Liver (tissue), 9 donors: ENCODE results near the gene RPAP2. TPM values are rescaled to one million over a fixed set of nuclear protein-coding genes. Genes with fewer than 3 reads are reported as not detected.

Experiments
- DNase-seq: peaks from one replicate; pipeline ENCODE4 v3.0.0-alpha.2; 2017; ENCODE audit warnings: low spot score
- H3K27ac ChIP-seq, 2 donors: one replicate each; pipeline ENCODE4 v1.7.0; 2013; ENCODE audit warnings: inconsistent platforms in 2 of 2, low read length in 2 of 2, control low read depth in 1 of 2, low read depth in 1 of 2, mild to moderate bottlenecking in 1 of 2
- H3K27me3 ChIP-seq, 4 donors: one replicate each; pipeline versions ENCODE4 v1.6.1 to v1.7.0; 2013; ENCODE audit warnings: low read length in 3 of 4, inconsistent platforms in 1 of 4, mild to moderate bottlenecking in 1 of 4, moderate library complexity in 1 of 4; ENCODE audit not compliant: control insufficient read depth in 4 of 4, insufficient read depth in 4 of 4
- H3K36me3 ChIP-seq, 4 donors: one replicate each; pipeline versions ENCODE4 v1.6.1 to v1.7.0; 2013; ENCODE audit warnings: low read length in 3 of 4, mild to moderate bottlenecking in 3 of 4, low read depth in 1 of 4, moderate library complexity in 1 of 4; ENCODE audit not compliant: control insufficient read depth in 4 of 4, insufficient read depth in 3 of 4
- H3K4me1 ChIP-seq, 4 donors: one replicate each; pipeline versions ENCODE4 v1.6.1 to v1.7.0; 2013; ENCODE audit warnings: low read length in 3 of 4, mild to moderate bottlenecking in 3 of 4, moderate library complexity in 1 of 4; ENCODE audit not compliant: control insufficient read depth in 4 of 4, insufficient read depth in 4 of 4
- H3K4me3 ChIP-seq, 3 donors: one replicate each; pipeline versions ENCODE4 v1.6.1 to v1.7.0; 2013; ENCODE audit warnings: low read length in 3 of 3, control low read depth in 1 of 3, low read depth in 1 of 3, mild to moderate bottlenecking in 1 of 3
- H3K9ac ChIP-seq, 2 donors: one replicate each; pipeline ENCODE4 v1.7.0; 2013; ENCODE audit warnings: low read length in 2 of 2, mild to moderate bottlenecking in 2 of 2, moderate library complexity in 2 of 2, control low read depth in 1 of 2, low read depth in 1 of 2
- H3K9me3 ChIP-seq, 4 donors: one replicate each; pipeline versions ENCODE4 v1.6.1 to v1.7.0; 2013; ENCODE audit warnings: low read length in 3 of 4; ENCODE audit not compliant: control insufficient read depth in 4 of 4
- CTCF ChIP-seq: fragments of 150-350 bp; IDR thresholded peaks from 2 replicates; pipeline ENCODE4 v1.5.1; 2017; ENCODE audit warnings: improper control_type of control experiment, low read depth, low read length; ENCODE audit not compliant: missing input control
- EGR1 ChIP-seq, 2 donors: IDR thresholded peaks; 2 replicates each; pipeline ENCODE4 v1.6.1; 2016 to 2018; ENCODE audit warnings: antibody characterized with exemption in 2 of 2, low read depth in 2 of 2
- FOXA1 ChIP-seq: IDR thresholded peaks from 2 replicates; pipeline ENCODE4 v1.6.1; 2016; ENCODE audit warnings: antibody characterized with exemption
- FOXA2 ChIP-seq: IDR thresholded peaks from 2 replicates; pipeline ENCODE4 v1.6.1; 2016; ENCODE audit warnings: antibody characterized with exemption
- GABPA ChIP-seq, 2 donors: IDR thresholded peaks in 1 of 2; conservative IDR thresholded peaks in 1 of 2; 2 replicates each; pipeline ENCODE4 v1.6.1; 2016; ENCODE audit warnings: antibody characterized with exemption in 2 of 2, mild to moderate bottlenecking in 1 of 2, moderate library complexity in 1 of 2
- HNF4A ChIP-seq, 2 donors: conservative IDR thresholded peaks; 2 replicates each; pipeline ENCODE4 v1.6.1; 2016; ENCODE audit warnings: antibody characterized with exemption in 2 of 2, mild to moderate bottlenecking in 2 of 2
- HNF4G ChIP-seq: IDR thresholded peaks from 2 replicates; pipeline ENCODE4 v1.6.1; 2016; ENCODE audit warnings: antibody characterized with exemption
- MAX ChIP-seq: IDR thresholded peaks from 2 replicates; pipeline ENCODE4 v1.6.1; 2016; ENCODE audit warnings: antibody characterized with exemption
- NR2F2 ChIP-seq: IDR thresholded peaks from 2 replicates; pipeline ENCODE4 v1.6.1; 2016; ENCODE audit warnings: antibody characterized with exemption
- RAD21 ChIP-seq, 2 donors: IDR thresholded peaks; 2 replicates each; pipeline ENCODE4 v1.6.1; 2016; ENCODE audit warnings: antibody characterized with exemption in 2 of 2, mild to moderate bottlenecking in 2 of 2
- REST ChIP-seq: IDR thresholded peaks from 2 replicates; pipeline ENCODE4 v1.6.1; 2016; ENCODE audit warnings: antibody characterized with exemption, mild to moderate bottlenecking
- SP1 ChIP-seq: IDR thresholded peaks from 2 replicates; pipeline ENCODE4 v1.6.1; 2018; ENCODE audit warnings: antibody characterized with exemption, mild to moderate bottlenecking
- YY1 ChIP-seq: IDR thresholded peaks from 2 replicates; pipeline ENCODE4 v1.6.1; 2016; ENCODE audit warnings: antibody characterized with exemption, mild to moderate bottlenecking
- ZBTB33 ChIP-seq: IDR thresholded peaks from 2 replicates; pipeline ENCODE4 v1.6.1; 2016; ENCODE audit warnings: antibody characterized with exemption
- WGBS: extraction: QIAGEN DNeasy Blood & Tissue Kit; methylation state at CpG from one replicate; pipeline ENCODE4 v1.1.7; 2013; 5-methylcytosine and 5-hydroxymethylcytosine counted together
- polyA plus RNA-seq, 2 donors: library from polyadenylated mRNA; stranded (reverse) in 1 of 2; unstranded in 1 of 2; fragments of 200-250 nt in 1 of 2; fragments of >200 nt in 1 of 2; fragmentation: Nextera tagmentation in 1 of 2; extraction: Ambion mirVana in 1 of 2; gene quantifications; one replicate each; pipeline versions ENCODE4 v1.2.1 to v1.2.3, GENCODE V29; 2013 to 2015
- total RNA-seq, 2 donors: library from RNA; depleted of rRNA; stranded (reverse); fragments of >200 nt; gene quantifications; one replicate each; pipeline ENCODE4 v1.2.3, GENCODE V29; 2014
- donor health status: healthy.
- donor health status: healthy.
- donor health status: healthy.
- donor health status: healthy.
- donor health status: healthy.

RPAP2 gene
- total and polyA plus RNA-seq, 4 donors, result 2.7 to 8.6 (median 4.4) TPM

DNA sequence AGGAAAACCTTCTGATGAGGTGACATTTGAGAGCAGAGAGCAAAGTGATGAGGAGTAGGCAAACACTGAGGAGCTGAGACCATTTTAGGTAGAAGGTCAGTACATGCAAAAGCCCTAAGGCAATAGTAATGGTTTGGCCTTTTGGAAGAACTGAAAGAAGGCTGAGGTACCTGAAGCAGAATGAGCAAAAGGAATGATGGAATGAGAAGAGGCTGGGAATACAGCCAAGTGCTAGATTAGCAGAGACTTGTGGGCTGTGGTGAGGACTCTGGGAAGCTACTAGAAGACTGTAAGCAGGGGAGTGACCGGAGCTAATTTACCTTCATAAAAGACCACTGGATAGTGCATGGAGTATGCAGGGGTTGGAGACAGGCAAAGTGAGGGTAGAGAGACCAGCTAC, 110.0 kb downstream of the RPAP2 start:
- Histone ChIP-seq H3K9ac (no peak overlapping the region), H3K4me3 (no peak overlapping the region), H3K27ac (no peak overlapping the region), H3K4me1 (no peaks in the 10 kb centered on the region), H3K36me3 (no peaks in the 10 kb centered on the region), H3K27me3 (no peaks in the 10 kb centered on the region), H3K9me3 (peaks cover 0 to 2% (median 0%) of the 10 kb centered on the region in 4 donors)
- DNase-seq, result no peak
- TF ChIP-seq RAD21 (IDR thresholded peaks at IDR 0.05) (no peak), REST (no peak), NR2F2 (no peak), ZBTB33 (no peak), CTCF (no peak)
- 100% methylated on average over 1 of the region's 1 CpG for WGBS

DNA sequence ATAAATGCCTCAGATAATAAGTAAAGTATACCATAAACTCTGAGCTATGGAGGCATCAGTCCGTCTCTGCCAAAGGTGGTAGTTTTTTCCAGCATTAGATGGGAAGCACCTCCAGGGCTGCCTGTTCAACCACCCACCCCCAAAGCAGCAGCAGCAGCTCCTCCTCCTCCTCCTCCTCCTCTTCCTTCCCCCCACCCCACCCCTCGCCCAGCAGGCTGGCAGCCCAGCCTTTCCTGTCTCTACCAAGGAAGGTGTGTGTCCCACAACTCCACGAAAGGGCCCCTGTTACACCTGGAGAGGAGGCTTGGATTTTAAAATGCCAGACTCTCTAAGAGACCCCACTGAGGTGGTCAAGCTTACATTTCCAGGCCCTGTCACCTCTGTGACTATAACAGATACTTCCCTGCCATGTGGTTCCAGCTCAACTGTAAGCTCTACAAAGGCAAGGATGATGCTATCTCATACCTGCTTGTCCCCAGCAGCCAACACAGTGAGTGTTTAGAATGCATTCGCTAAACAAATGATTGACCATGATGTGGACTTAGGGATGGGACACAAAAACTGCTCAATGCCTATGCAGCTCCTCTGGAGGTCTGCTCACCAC, 111.2 kb downstream of the RPAP2 start:
- Histone ChIP-seq H3K27ac (no peak overlapping the region), H3K4me1 (no peaks in the 10 kb centered on the region), H3K36me3 (no peaks in the 10 kb centered on the region), H3K9me3 (no peaks in the 10 kb centered on the region), H3K9ac (no peak overlapping the region), H3K27me3 (no peaks in the 10 kb centered on the region), H3K4me3 (no peak overlapping the region)
- DNase-seq, result no peak
- 79% methylated on average over 4 of the region's 4 CpGs for WGBS
- TF ChIP-seq MAX (no peak), GABPA (IDR thresholded peaks at IDR 0.05 in 1 of 2, conservative IDR thresholded peaks at IDR 0.05 in 1 of 2) (no peak), CTCF (no peak), ZBTB33 (no peak), HNF4A (conservative IDR thresholded peaks at IDR 0.05) (no peak), FOXA1 (no peak), YY1 (no peak), SP1 (no peak), RAD21 (IDR thresholded peaks at IDR 0.05) (no peak), REST (no peak), HNF4G (no peak), FOXA2 (no peak), NR2F2 (no peak), EGR1 (IDR thresholded peaks at IDR 0.05; ENCODE audit: low read depth in 2 of 2) (no peak)
